ENCODE results near the gene GMPR.

Gene GMPR

GRCh38 chr6:16334671-16335070 lies 96.3 kb downstream of the GMPR start:
- Histone ChIP-seq H3F3A (ENCODE audit: insufficient read depth) (no peaks in the 10 kb centered on the region), H3K36me3 (ENCODE audit: low read length) (no peaks in the 10 kb centered on the region), H2AFZ (ENCODE audit: low read depth, low read length, severe bottlenecking) (no peak overlapping the region), H3K9me2 (replicated peaks; ENCODE audit: insufficient read depth, low read length) (no peaks in the 10 kb centered on the region), H3K27me3 (ENCODE audit: low read length) (no peaks in the 10 kb centered on the region), H3K9ac (ENCODE audit: low read length) (no peak overlapping the region), H3K27ac (ENCODE audit: low read depth, low read length) (no peak overlapping the region), H4K20me1 (ENCODE audit: low read depth, low read length) (no peaks in the 10 kb centered on the region), H3K9me3 (ENCODE audit: insufficient read depth, low read length) (no peaks in the 10 kb centered on the region), H3K79me2 (ENCODE audit: insufficient read depth, low read length) (no peaks in the 10 kb centered on the region), H3K4me3 (ENCODE audit: insufficient read depth, low read length, poor library complexity, severe bottlenecking) (no peak overlapping the region), H3K4me2 (ENCODE audit: low read depth, low read length, poor library complexity, severe bottlenecking) (no peak overlapping the region)
- no peak for TF ChIP-seq CTCF (IDR thresholded peaks at IDR 0.05; ENCODE audit: insufficient read depth, low read length, poor library complexity, severe bottlenecking)
- no peak for TF ChIP-seq EZH2phosphoT487 (conservative IDR thresholded peaks at IDR 0.05; ENCODE audit: low read length)

DNA sequence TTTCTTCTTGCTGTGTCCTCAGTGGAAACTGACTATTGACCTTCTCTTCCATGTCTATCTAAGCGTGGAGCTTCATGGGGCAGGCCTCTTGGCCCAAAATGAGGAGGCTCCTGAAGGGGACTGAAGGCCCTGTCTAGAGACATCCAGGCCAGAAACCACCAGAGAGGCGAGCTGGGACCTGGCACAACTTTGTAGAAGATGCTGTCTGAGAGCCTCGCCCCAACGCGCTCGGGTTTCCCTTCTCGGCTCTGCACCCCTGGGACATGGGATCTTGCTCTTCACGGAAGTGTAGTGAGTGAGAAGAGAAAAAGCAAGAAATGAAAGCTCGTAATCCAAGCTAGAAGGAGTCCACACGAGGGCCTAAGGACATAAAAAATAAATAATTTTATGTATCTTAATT lies 96.8 kb downstream of the GMPR start:
- no peaks in the 10 kb centered on the region for H3K79me2 ChIP-seq (ENCODE audit: insufficient read depth, low read length)
- no peaks in the 10 kb centered on the region for H3K9me2 ChIP-seq (replicated peaks; ENCODE audit: insufficient read depth, low read length)
- no peaks in the 10 kb centered on the region for H3K27me3 ChIP-seq (ENCODE audit: low read length)
- no peak overlapping the region for H2AFZ ChIP-seq (ENCODE audit: low read depth, low read length, severe bottlenecking)
- H3K4me2 ChIP-seq (ENCODE audit: low read depth, low read length, poor library complexity, severe bottlenecking), result no peak overlapping the region
- TF ChIP-seq EZH2phosphoT487 (conservative IDR thresholded peaks at IDR 0.05; ENCODE audit: low read length) (no peak), CTCF (IDR thresholded peaks at IDR 0.05; ENCODE audit: insufficient read depth, low read length, poor library complexity, severe bottlenecking) (no peak)
- no peaks in the 10 kb centered on the region for H3K9me3 ChIP-seq (ENCODE audit: insufficient read depth, low read length)
- H3F3A ChIP-seq (ENCODE audit: insufficient read depth), result no peaks in the 10 kb centered on the region
- H3K9ac ChIP-seq (ENCODE audit: low read length), result no peak overlapping the region
- no peak overlapping the region for H3K27ac ChIP-seq (ENCODE audit: low read depth, low read length)
- H4K20me1 ChIP-seq (ENCODE audit: low read depth, low read length), result no peaks in the 10 kb centered on the region
- H3K4me3 ChIP-seq (ENCODE audit: insufficient read depth, low read length, poor library complexity, severe bottlenecking), result no peak overlapping the region
- no peaks in the 10 kb centered on the region for H3K36me3 ChIP-seq (ENCODE audit: low read length)

GRCh38 chr6:16336056-16336818 lies 97.8 kb downstream of the GMPR start:
- no peak overlapping the region for H3K4me3 ChIP-seq (ENCODE audit: insufficient read depth, low read length, poor library complexity, severe bottlenecking)
- no peak overlapping the region for H3K27ac ChIP-seq (ENCODE audit: low read depth, low read length)
- no peak overlapping the region for H3K4me2 ChIP-seq (ENCODE audit: low read depth, low read length, poor library complexity, severe bottlenecking)
- no peaks in the 10 kb centered on the region for H3K79me2 ChIP-seq (ENCODE audit: insufficient read depth, low read length)
- H2AFZ ChIP-seq (ENCODE audit: low read depth, low read length, severe bottlenecking), result no peak overlapping the region
- no peaks in the 10 kb centered on the region for H3F3A ChIP-seq (ENCODE audit: insufficient read depth)
- no peaks in the 10 kb centered on the region for H3K9me2 ChIP-seq (replicated peaks; ENCODE audit: insufficient read depth, low read length)
- no peaks in the 10 kb centered on the region for H4K20me1 ChIP-seq (ENCODE audit: low read depth, low read length)
- no peak overlapping the region for H3K9ac ChIP-seq (ENCODE audit: low read length)
- TF ChIP-seq CTCF (IDR thresholded peaks at IDR 0.05; ENCODE audit: insufficient read depth, low read length, poor library complexity, severe bottlenecking) (no peak), EZH2phosphoT487 (conservative IDR thresholded peaks at IDR 0.05; ENCODE audit: low read length) (no peak)
- H3K36me3 ChIP-seq (ENCODE audit: low read length), result no peaks in the 10 kb centered on the region
- H3K27me3 ChIP-seq (ENCODE audit: low read length), result no peaks in the 10 kb centered on the region
- H3K9me3 ChIP-seq (ENCODE audit: insufficient read depth, low read length), result no peaks in the 10 kb centered on the region

All from SU-DHL-6 (cell line).